Myometrial cell (primary cell): ENCODE results near the gene EDNRB. TPM values are rescaled to one million over a fixed set of nuclear protein-coding genes. Genes with fewer than 3 reads are reported as not detected.

Source experiments
- total RNA-seq: library from RNA; depleted of rRNA; stranded (reverse); fragments of >200 nt; gene quantifications from 2 replicates; pipeline ENCODE4 v1.2.3, GENCODE V29; 2015

Gene EDNRB
- total RNA-seq = not detected in 2 replicates

GRCh38 chr13:77918391-77919245 lies at the start of gene EDNRB:
TSS of gene EDNRB (minus strand) at chr13:77918831. CDS start at chr13:77918573, 258 bp downstream.

Other genes with a start within 250 kb of the EDNRB start
- gene SLAIN1, start 221.1 kb downstream of the EDNRB start, total RNA-seq = not detected in 2 replicates